Neural progenitor cell (in vitro differentiated cells): ENCODE results near the gene NCOA4. TPM values are rescaled to one million over a fixed set of nuclear protein-coding genes. Genes with fewer than 3 reads are reported as not detected.

ENCODE experiments used
- DNase-seq: peaks from one replicate; pipeline ENCODE4 v3.0.0-alpha.2; 2016; ENCODE audit warnings: low spot score
- H2AFZ ChIP-seq: fragments of 200-600 bp; sonication (generic); replicated peaks from 2 replicates; pipeline ENCODE4 v1.6.1; 2016; ENCODE audit warnings: antibody characterized with exemption
- H3F3A ChIP-seq: fragments of 200-600 bp; sonication (generic); 2 replicates; pipeline ENCODE4 v1.6.1; 2016; ENCODE audit warnings: antibody characterized with exemption, low read depth
- H3K27ac ChIP-seq: fragments of 200-600 bp; sonication (generic); 2 replicates; pipeline ENCODE4 v1.5.1; 2016; ENCODE audit warnings: mild to moderate bottlenecking
- H3K27me3 ChIP-seq: fragments of 200-600 bp; sonication (generic); 2 replicates; pipeline ENCODE4 v1.6.1; 2016; ENCODE audit warnings: mild to moderate bottlenecking, moderate library complexity
- H3K36me3 ChIP-seq: fragments of 200-600 bp; sonication (generic); 2 replicates; pipeline ENCODE4 v1.5.1; 2016
- H3K4me1 ChIP-seq: fragments of 200-600 bp; sonication (generic); 2 replicates; pipeline ENCODE4 v1.6.1; 2016; ENCODE audit warnings: mixed run types
- H3K4me2 ChIP-seq: fragments of 200-600 bp; sonication (generic); 2 replicates; pipeline ENCODE4 v1.6.1; 2016
- H3K4me3 ChIP-seq: fragments of 200-600 bp; sonication (generic); 2 replicates; pipeline ENCODE4 v1.5.1; 2016
- H3K79me2 ChIP-seq: fragments of 200-600 bp; sonication (generic); 2 replicates; pipeline ENCODE4 v1.6.1; 2016; ENCODE audit warnings: low read depth
- H3K9ac ChIP-seq: fragments of 200-600 bp; sonication (generic); 2 replicates; pipeline ENCODE4 v1.6.1; 2016
- H3K9me3 ChIP-seq: fragments of 200-600 bp; sonication (generic); 2 replicates; pipeline ENCODE4 v1.5.1; 2016; ENCODE audit warnings: low read depth
- H4K20me1 ChIP-seq: fragments of 200-600 bp; sonication (generic); 2 replicates; pipeline ENCODE4 v1.6.1; 2016; ENCODE audit warnings: low read depth
- H3K27ac Mint-ChIP-seq: 3 replicates; pipeline ENCODE4 v1.8.0; 2021; ENCODE audit warnings: mixed read lengths
- H3K27me3 Mint-ChIP-seq: 2 replicates; pipeline ENCODE4 v1.8.0; 2022; ENCODE audit warnings: low read depth, mild to moderate bottlenecking, inconsistent platforms, moderate library complexity, mixed read lengths; ENCODE audit not compliant: insufficient read depth
- H3K36me3 Mint-ChIP-seq: 3 replicates; pipeline ENCODE4 v1.8.0; 2021; ENCODE audit warnings: mixed read lengths
- H3K4me1 Mint-ChIP-seq: 3 replicates; pipeline ENCODE4 v1.8.0; 2021; ENCODE audit warnings: mixed read lengths
- H3K4me3 Mint-ChIP-seq: 3 replicates; pipeline ENCODE4 v1.8.0; 2021; ENCODE audit warnings: mild to moderate bottlenecking, moderate library complexity, mixed read lengths
- H3K9me3 Mint-ChIP-seq: 3 replicates; pipeline ENCODE4 v1.8.0; 2020; ENCODE audit warnings: mixed read lengths
- CTCF ChIP-seq: fragments of 200-600 bp; sonication (generic); IDR thresholded peaks from 2 replicates; pipeline ENCODE4 v1.5.1; 2017; ENCODE audit warnings: antibody characterized with exemption, mild to moderate bottlenecking
- EZH2 ChIP-seq: fragments of 200-600 bp; sonication (generic); IDR thresholded peaks from 2 replicates; pipeline ENCODE4 v1.6.1; 2017; ENCODE audit warnings: antibody characterized with exemption, mild to moderate bottlenecking, moderate library complexity
- EZH2phosphoT487 ChIP-seq: fragments of 200-600 bp; sonication (generic); IDR thresholded peaks from 2 replicates; pipeline ENCODE4 v1.6.1; 2017; ENCODE audit warnings: antibody characterized with exemption
- total RNA-seq: library from RNA; depleted of rRNA; stranded (reverse); fragments of >200 nt; gene quantifications from 2 replicates; pipeline ENCODE4 v1.2.3, GENCODE V29; 2015; ENCODE audit warnings: low replicate concordance

The NCOA4 gene
- total RNA-seq = 67.7 and 91.7 TPM in 2 replicates

- peak within 1 kb of the TSS; percentile 77 for H3K4me3 ChIP-seq
- peaks cover 31% of the 10 kb centered on the region for H4K20me1 ChIP-seq
- TF ChIP-seq EZH2 (peak; percentile 35), EZH2phosphoT487 (no peak), CTCF (peak; percentile 81)
- H3K4me1 ChIP-seq = peaks cover 11% of the 10 kb centered on the region
- peaks cover 4% of the 10 kb centered on the region for H3K36me3 Mint-ChIP-seq
- H3K4me2 ChIP-seq = peak within 1 kb of the TSS; percentile 92
- no peaks in the 10 kb centered on the region for H3F3A ChIP-seq
- peak within 1 kb of the TSS; percentile 75 for H2AFZ ChIP-seq
- peak within 1 kb of the TSS; percentile 78 for H3K27ac Mint-ChIP-seq
- H3K9me3 Mint-ChIP-seq = no peaks in the 10 kb centered on the region
- H3K79me2 ChIP-seq = peaks cover 35% of the 10 kb centered on the region
- peaks cover 2% of the 10 kb centered on the region for H3K27me3 Mint-ChIP-seq
- no peaks in the 10 kb centered on the region for H3K27me3 ChIP-seq
- H3K27ac ChIP-seq = no peak within 1 kb of the TSS
- no peaks in the 10 kb centered on the region for H3K36me3 ChIP-seq
- peak within 1 kb of the TSS; percentile 91 for H3K9ac ChIP-seq
- no peaks in the 10 kb centered on the region for H3K9me3 ChIP-seq
- peak; percentile 99 for DNase-seq
- H3K4me1 Mint-ChIP-seq = peaks cover 30% of the 10 kb centered on the region
- H3K4me3 Mint-ChIP-seq = peak within 1 kb of the TSS; percentile 94
These were observed at the start of gene NCOA4 for GRCh38 chr10:46030091-46030937. Gene NCOA4 (minus strand): TSS chr10:46030623. CDS start chr10:46016680, 13,943 bp downstream.

GRCh38 chr10:46079831-46080585 is 49.6 kb upstream of the NCOA4 start:
- Histone ChIP-seq H3K9ac (no peak overlapping the region), H3K4me2 (no peak overlapping the region), H4K20me1 (no peaks in the 10 kb centered on the region), H3K4me1 (no peaks in the 10 kb centered on the region), H2AFZ (no peak overlapping the region), H3K36me3 (no peaks in the 10 kb centered on the region), H3K79me2 (no peaks in the 10 kb centered on the region), H3K27ac (no peak overlapping the region), H3K27me3 (no peaks in the 10 kb centered on the region), H3F3A (no peaks in the 10 kb centered on the region), H3K4me3 (no peak overlapping the region), H3K9me3 (no peaks in the 10 kb centered on the region)
- DNase-seq = no peak
- H3K36me3 Mint-ChIP-seq = no peaks in the 10 kb centered on the region
- H3K4me1 Mint-ChIP-seq = no peaks in the 10 kb centered on the region
- H3K9me3 Mint-ChIP-seq = peaks cover 10% of the 10 kb centered on the region
- peaks cover 5% of the 10 kb centered on the region for H3K27me3 Mint-ChIP-seq
- H3K4me3 Mint-ChIP-seq = no peak overlapping the region
- TF ChIP-seq EZH2phosphoT487 = no peak
- TF ChIP-seq EZH2 = no peak
- TF ChIP-seq CTCF = no peak
- H3K27ac Mint-ChIP-seq = no peak overlapping the region

- H3K4me1 ChIP-seq = no peaks in the 10 kb centered on the region
- no peaks in the 10 kb centered on the region for H4K20me1 ChIP-seq
- no peaks in the 10 kb centered on the region for H3K36me3 Mint-ChIP-seq
- H3K4me3 Mint-ChIP-seq = no peak overlapping the region
- H3K4me3 ChIP-seq = no peak overlapping the region
- H3F3A ChIP-seq = no peaks in the 10 kb centered on the region
- H3K27ac ChIP-seq = no peak overlapping the region
- peaks cover 5% of the 10 kb centered on the region for H3K27me3 Mint-ChIP-seq
- H3K36me3 ChIP-seq = no peaks in the 10 kb centered on the region
- peaks cover 12% of the 10 kb centered on the region for H3K9me3 Mint-ChIP-seq
- no peaks in the 10 kb centered on the region for H3K27me3 ChIP-seq
- DNase-seq = no peak
- no peaks in the 10 kb centered on the region for H3K9me3 ChIP-seq
- H3K27ac Mint-ChIP-seq = no peak overlapping the region
- no peak overlapping the region for H3K9ac ChIP-seq
- H3K4me1 Mint-ChIP-seq = no peaks in the 10 kb centered on the region
- no peak overlapping the region for H2AFZ ChIP-seq
- no peak for TF ChIP-seq CTCF
- no peak overlapping the region for H3K4me2 ChIP-seq
- no peaks in the 10 kb centered on the region for H3K79me2 ChIP-seq
These were observed 47.4 kb upstream of the NCOA4 start for GRCh38 chr10:46077731-46078413.
